Measurements from ENCODE around the gene ATXN1.

DNA sequence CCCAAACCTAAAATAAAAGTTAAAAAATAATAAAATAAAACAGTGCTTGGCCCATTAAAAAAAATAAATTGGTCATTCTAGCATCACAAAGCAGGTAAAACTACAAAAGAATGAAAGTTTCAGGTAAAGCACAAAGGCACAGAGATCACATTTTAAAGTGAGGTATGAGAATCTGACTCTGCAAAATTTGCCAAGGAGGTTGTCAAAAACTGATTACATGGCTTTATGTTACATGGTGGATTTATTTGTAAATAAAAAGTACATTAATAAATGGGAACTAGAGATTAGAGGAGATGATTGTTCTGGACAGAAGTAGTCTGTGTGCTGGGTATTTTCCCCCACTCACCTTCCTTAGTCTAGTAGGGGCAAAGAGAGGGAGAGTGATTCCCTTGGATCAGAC, 24.2 kb upstream of the ATXN1 start:
- TF ChIP-seq, protein P1, sequence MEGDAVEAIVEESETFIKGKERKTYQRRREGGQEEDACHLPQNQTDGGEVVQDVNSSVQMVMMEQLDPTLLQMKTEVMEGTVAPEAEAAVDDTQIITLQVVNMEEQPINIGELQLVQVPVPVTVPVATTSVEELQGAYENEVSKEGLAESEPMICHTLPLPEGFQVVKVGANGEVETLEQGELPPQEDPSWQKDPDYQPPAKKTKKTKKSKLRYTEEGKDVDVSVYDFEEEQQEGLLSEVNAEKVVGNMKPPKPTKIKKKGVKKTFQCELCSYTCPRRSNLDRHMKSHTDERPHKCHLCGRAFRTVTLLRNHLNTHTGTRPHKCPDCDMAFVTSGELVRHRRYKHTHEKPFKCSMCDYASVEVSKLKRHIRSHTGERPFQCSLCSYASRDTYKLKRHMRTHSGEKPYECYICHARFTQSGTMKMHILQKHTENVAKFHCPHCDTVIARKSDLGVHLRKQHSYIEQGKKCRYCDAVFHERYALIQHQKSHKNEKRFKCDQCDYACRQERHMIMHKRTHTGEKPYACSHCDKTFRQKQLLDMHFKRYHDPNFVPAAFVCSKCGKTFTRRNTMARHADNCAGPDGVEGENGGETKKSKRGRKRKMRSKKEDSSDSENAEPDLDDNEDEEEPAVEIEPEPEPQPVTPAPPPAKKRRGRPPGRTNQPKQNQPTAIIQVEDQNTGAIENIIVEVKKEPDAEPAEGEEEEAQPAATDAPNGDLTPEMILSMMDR (conservative IDR thresholded peaks at IDR 0.05; ENCODE audit: low read depth, low read length), result no peak
- TF ChIP-seq EZH2 (IDR thresholded peaks at IDR 0.05; ENCODE audit: borderline replicate concordance, low read depth, low read length, poor library complexity, severe bottlenecking), result no peak
